Erythroblast (primary cell): ENCODE data around the gene MBOAT1.

Source experiments
- GATA1 ChIP-seq: IDR thresholded peaks from 2 replicates; pipeline ENCODE4 v1.6.1; 2011; ENCODE audit warnings: low read depth, mild to moderate bottlenecking, control low read depth, low read length, moderate library complexity
- POLR2A ChIP-seq: IDR thresholded peaks from 2 replicates; pipeline ENCODE4 v1.6.1; 2011; ENCODE audit warnings: mild to moderate bottlenecking, low read length

GRCh38 chr6:20238688-20239587 is 26.7 kb upstream of the MBOAT1 start:
- TF ChIP-seq POLR2A (no peak), GATA1 (no peak)
